Liver (tissue), 9 donors: ENCODE results near the gene TEK. TPM values are rescaled to one million over a fixed set of nuclear protein-coding genes. Genes with fewer than 3 reads are reported as not detected.

ENCODE experiments used
- DNase-seq: peaks from one replicate; pipeline ENCODE4 v3.0.0-alpha.2; 2017; ENCODE audit warnings: low spot score
- H3K27ac ChIP-seq, 2 donors: one replicate each; pipeline ENCODE4 v1.7.0; 2013; ENCODE audit warnings: inconsistent platforms in 2 of 2, low read length in 2 of 2, control low read depth in 1 of 2, low read depth in 1 of 2, mild to moderate bottlenecking in 1 of 2
- H3K27me3 ChIP-seq, 4 donors: one replicate each; pipeline versions ENCODE4 v1.6.1 to v1.7.0; 2013; ENCODE audit warnings: low read length in 3 of 4, inconsistent platforms in 1 of 4, mild to moderate bottlenecking in 1 of 4, moderate library complexity in 1 of 4; ENCODE audit not compliant: control insufficient read depth in 4 of 4, insufficient read depth in 4 of 4
- H3K36me3 ChIP-seq, 4 donors: one replicate each; pipeline versions ENCODE4 v1.6.1 to v1.7.0; 2013; ENCODE audit warnings: low read length in 3 of 4, mild to moderate bottlenecking in 3 of 4, low read depth in 1 of 4, moderate library complexity in 1 of 4; ENCODE audit not compliant: control insufficient read depth in 4 of 4, insufficient read depth in 3 of 4
- H3K4me1 ChIP-seq, 4 donors: one replicate each; pipeline versions ENCODE4 v1.6.1 to v1.7.0; 2013; ENCODE audit warnings: low read length in 3 of 4, mild to moderate bottlenecking in 3 of 4, moderate library complexity in 1 of 4; ENCODE audit not compliant: control insufficient read depth in 4 of 4, insufficient read depth in 4 of 4
- H3K4me3 ChIP-seq, 3 donors: one replicate each; pipeline versions ENCODE4 v1.6.1 to v1.7.0; 2013; ENCODE audit warnings: low read length in 3 of 3, control low read depth in 1 of 3, low read depth in 1 of 3, mild to moderate bottlenecking in 1 of 3
- H3K9ac ChIP-seq, 2 donors: one replicate each; pipeline ENCODE4 v1.7.0; 2013; ENCODE audit warnings: low read length in 2 of 2, mild to moderate bottlenecking in 2 of 2, moderate library complexity in 2 of 2, control low read depth in 1 of 2, low read depth in 1 of 2
- H3K9me3 ChIP-seq, 4 donors: one replicate each; pipeline versions ENCODE4 v1.6.1 to v1.7.0; 2013; ENCODE audit warnings: low read length in 3 of 4; ENCODE audit not compliant: control insufficient read depth in 4 of 4
- EGR1 ChIP-seq, 2 donors: IDR thresholded peaks; 2 replicates each; pipeline ENCODE4 v1.6.1; 2016 to 2018; ENCODE audit warnings: antibody characterized with exemption in 2 of 2, low read depth in 2 of 2
- FOXA1 ChIP-seq: IDR thresholded peaks from 2 replicates; pipeline ENCODE4 v1.6.1; 2016; ENCODE audit warnings: antibody characterized with exemption
- FOXA2 ChIP-seq: IDR thresholded peaks from 2 replicates; pipeline ENCODE4 v1.6.1; 2016; ENCODE audit warnings: antibody characterized with exemption
- GABPA ChIP-seq, 2 donors: IDR thresholded peaks in 1 of 2; conservative IDR thresholded peaks in 1 of 2; 2 replicates each; pipeline ENCODE4 v1.6.1; 2016; ENCODE audit warnings: antibody characterized with exemption in 2 of 2, mild to moderate bottlenecking in 1 of 2, moderate library complexity in 1 of 2
- HNF4A ChIP-seq, 2 donors: conservative IDR thresholded peaks; 2 replicates each; pipeline ENCODE4 v1.6.1; 2016; ENCODE audit warnings: antibody characterized with exemption in 2 of 2, mild to moderate bottlenecking in 2 of 2
- HNF4G ChIP-seq: IDR thresholded peaks from 2 replicates; pipeline ENCODE4 v1.6.1; 2016; ENCODE audit warnings: antibody characterized with exemption
- JUND ChIP-seq, 2 donors: IDR thresholded peaks; 2 replicates each; pipeline ENCODE4 v1.6.1; 2016; ENCODE audit warnings: antibody characterized with exemption in 2 of 2
- NR2F2 ChIP-seq: IDR thresholded peaks from 2 replicates; pipeline ENCODE4 v1.6.1; 2016; ENCODE audit warnings: antibody characterized with exemption
- RAD21 ChIP-seq, 2 donors: IDR thresholded peaks; 2 replicates each; pipeline ENCODE4 v1.6.1; 2016; ENCODE audit warnings: antibody characterized with exemption in 2 of 2, mild to moderate bottlenecking in 2 of 2
- RXRA ChIP-seq, 2 donors: IDR thresholded peaks; 2 replicates each; pipeline ENCODE4 v1.6.1; 2017 to 2018; ENCODE audit warnings: antibody characterized with exemption in 2 of 2, mild to moderate bottlenecking in 1 of 2
- SP1 ChIP-seq: IDR thresholded peaks from 2 replicates; pipeline ENCODE4 v1.6.1; 2018; ENCODE audit warnings: antibody characterized with exemption, mild to moderate bottlenecking
- TAF1 ChIP-seq: conservative IDR thresholded peaks from 2 replicates; pipeline ENCODE4 v1.6.1; 2016; ENCODE audit warnings: antibody characterized with exemption, mild to moderate bottlenecking
- WGBS: extraction: QIAGEN DNeasy Blood & Tissue Kit; methylation state at CpG from one replicate; pipeline ENCODE4 v1.1.7; 2013; 5-methylcytosine and 5-hydroxymethylcytosine counted together
- polyA plus RNA-seq, 2 donors: library from polyadenylated mRNA; stranded (reverse) in 1 of 2; unstranded in 1 of 2; fragments of 200-250 nt in 1 of 2; fragments of >200 nt in 1 of 2; fragmentation: Nextera tagmentation in 1 of 2; extraction: Ambion mirVana in 1 of 2; gene quantifications; one replicate each; pipeline versions ENCODE4 v1.2.1 to v1.2.3, GENCODE V29; 2013 to 2015
- total RNA-seq, 2 donors: library from RNA; depleted of rRNA; stranded (reverse); fragments of >200 nt; gene quantifications; one replicate each; pipeline ENCODE4 v1.2.3, GENCODE V29; 2014
- TF ChIP-seq, protein P1 (sequence below): IDR thresholded peaks from 2 replicates; pipeline ENCODE4 v1.6.1; 2016; ENCODE audit warnings: antibody characterized with exemption
- TF ChIP-seq, protein P2 (sequence below): fragments of 150-350 bp; IDR thresholded peaks from 2 replicates; pipeline ENCODE4 v1.5.1; 2017; ENCODE audit warnings: improper control_type of control experiment, low read depth, low read length; ENCODE audit not compliant: missing input control
- TF ChIP-seq, protein P3 (sequence below): IDR thresholded peaks from 2 replicates; pipeline ENCODE4 v1.6.1; 2016; ENCODE audit warnings: antibody characterized with exemption
- TF ChIP-seq, protein P4 (sequence below): IDR thresholded peaks from 2 replicates; pipeline ENCODE4 v1.6.1; 2016; ENCODE audit warnings: antibody characterized with exemption, mild to moderate bottlenecking
- TF ChIP-seq, protein P5 (sequence below): IDR thresholded peaks from 2 replicates; pipeline ENCODE4 v1.6.1; 2016; ENCODE audit warnings: antibody characterized with exemption
- donor health status: healthy.
- donor health status: healthy.
- donor health status: healthy.
- donor health status: healthy.
- donor health status: healthy.

Gene TEK
- total and polyA plus RNA-seq, 4 donors: 2.9 to 13.8 (median 8.4) TPM

DNA sequence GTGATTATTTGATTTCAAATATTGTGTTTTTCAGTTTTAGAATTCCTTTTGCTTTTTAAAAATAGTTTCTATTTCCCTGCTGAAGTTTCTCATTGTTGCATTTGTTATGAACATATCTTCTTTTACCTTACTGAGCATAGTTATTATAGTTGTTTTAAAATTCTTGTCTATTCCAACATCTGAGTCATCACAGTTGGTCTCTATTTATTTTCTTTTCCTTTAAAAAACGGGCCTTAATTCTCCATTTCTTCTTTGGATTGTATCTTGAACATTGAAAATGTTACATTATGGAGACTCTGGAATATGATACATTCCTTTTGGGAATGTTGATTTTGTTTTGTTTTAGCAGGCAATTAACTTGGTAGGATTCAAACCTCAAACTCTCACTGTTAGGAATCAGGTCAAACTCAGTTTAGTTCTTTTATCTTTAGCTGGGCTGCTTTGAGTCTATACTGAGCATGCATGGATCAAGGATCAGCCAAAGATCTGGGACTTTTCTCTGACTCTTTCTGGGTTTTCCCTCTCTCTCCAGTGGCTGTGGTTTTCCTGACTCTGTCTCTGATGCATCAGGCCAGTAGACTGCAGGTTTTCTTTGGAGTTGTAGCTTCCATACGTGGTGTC, 70.3 kb downstream of the TEK start:
- Histone ChIP-seq H3K36me3 (no peaks in the 10 kb centered on the region), H3K27ac (no peak overlapping the region), H3K4me1 (no peaks in the 10 kb centered on the region), H3K27me3 (peaks cover 0 to 2% (median 0%) of the 10 kb centered on the region in 4 donors), H3K4me3 (no peak overlapping the region), H3K9ac (no peak overlapping the region), H3K9me3 (peaks cover 0 to 3% (median 0%) of the 10 kb centered on the region in 4 donors)
- WGBS: 64% methylated on average over 2 of the region's 2 CpGs
- no peak for DNase-seq
- TF ChIP-seq, protein P1, sequence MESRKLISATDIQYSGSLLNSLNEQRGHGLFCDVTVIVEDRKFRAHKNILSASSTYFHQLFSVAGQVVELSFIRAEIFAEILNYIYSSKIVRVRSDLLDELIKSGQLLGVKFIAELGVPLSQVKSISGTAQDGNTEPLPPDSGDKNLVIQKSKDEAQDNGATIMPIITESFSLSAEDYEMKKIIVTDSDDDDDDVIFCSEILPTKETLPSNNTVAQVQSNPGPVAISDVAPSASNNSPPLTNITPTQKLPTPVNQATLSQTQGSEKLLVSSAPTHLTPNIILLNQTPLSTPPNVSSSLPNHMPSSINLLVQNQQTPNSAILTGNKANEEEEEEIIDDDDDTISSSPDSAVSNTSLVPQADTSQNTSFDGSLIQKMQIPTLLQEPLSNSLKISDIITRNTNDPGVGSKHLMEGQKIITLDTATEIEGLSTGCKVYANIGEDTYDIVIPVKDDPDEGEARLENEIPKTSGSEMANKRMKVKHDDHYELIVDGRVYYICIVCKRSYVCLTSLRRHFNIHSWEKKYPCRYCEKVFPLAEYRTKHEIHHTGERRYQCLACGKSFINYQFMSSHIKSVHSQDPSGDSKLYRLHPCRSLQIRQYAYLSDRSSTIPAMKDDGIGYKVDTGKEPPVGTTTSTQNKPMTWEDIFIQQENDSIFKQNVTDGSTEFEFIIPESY: no peak
- TF ChIP-seq RAD21 (IDR thresholded peaks at IDR 0.05) (no peak), JUND (IDR thresholded peaks at IDR 0.05) (no peak), GABPA (IDR thresholded peaks at IDR 0.05 in 1 of 2, conservative IDR thresholded peaks at IDR 0.05 in 1 of 2) (no peak), NR2F2 (no peak), RXRA (IDR thresholded peaks at IDR 0.05) (no peak), HNF4A (conservative IDR thresholded peaks at IDR 0.05) (no peak), FOXA2 (no peak), HNF4G (no peak), TAF1 (no peak), EGR1 (IDR thresholded peaks at IDR 0.05; ENCODE audit: low read depth in 2 of 2) (no peak), FOXA1 (no peak), SP1 (no peak)
- TF ChIP-seq, protein P2, sequence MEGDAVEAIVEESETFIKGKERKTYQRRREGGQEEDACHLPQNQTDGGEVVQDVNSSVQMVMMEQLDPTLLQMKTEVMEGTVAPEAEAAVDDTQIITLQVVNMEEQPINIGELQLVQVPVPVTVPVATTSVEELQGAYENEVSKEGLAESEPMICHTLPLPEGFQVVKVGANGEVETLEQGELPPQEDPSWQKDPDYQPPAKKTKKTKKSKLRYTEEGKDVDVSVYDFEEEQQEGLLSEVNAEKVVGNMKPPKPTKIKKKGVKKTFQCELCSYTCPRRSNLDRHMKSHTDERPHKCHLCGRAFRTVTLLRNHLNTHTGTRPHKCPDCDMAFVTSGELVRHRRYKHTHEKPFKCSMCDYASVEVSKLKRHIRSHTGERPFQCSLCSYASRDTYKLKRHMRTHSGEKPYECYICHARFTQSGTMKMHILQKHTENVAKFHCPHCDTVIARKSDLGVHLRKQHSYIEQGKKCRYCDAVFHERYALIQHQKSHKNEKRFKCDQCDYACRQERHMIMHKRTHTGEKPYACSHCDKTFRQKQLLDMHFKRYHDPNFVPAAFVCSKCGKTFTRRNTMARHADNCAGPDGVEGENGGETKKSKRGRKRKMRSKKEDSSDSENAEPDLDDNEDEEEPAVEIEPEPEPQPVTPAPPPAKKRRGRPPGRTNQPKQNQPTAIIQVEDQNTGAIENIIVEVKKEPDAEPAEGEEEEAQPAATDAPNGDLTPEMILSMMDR: no peak
- TF ChIP-seq, protein P3, sequence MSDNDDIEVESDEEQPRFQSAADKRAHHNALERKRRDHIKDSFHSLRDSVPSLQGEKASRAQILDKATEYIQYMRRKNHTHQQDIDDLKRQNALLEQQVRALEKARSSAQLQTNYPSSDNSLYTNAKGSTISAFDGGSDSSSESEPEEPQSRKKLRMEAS: no peak
- TF ChIP-seq, protein P4, sequence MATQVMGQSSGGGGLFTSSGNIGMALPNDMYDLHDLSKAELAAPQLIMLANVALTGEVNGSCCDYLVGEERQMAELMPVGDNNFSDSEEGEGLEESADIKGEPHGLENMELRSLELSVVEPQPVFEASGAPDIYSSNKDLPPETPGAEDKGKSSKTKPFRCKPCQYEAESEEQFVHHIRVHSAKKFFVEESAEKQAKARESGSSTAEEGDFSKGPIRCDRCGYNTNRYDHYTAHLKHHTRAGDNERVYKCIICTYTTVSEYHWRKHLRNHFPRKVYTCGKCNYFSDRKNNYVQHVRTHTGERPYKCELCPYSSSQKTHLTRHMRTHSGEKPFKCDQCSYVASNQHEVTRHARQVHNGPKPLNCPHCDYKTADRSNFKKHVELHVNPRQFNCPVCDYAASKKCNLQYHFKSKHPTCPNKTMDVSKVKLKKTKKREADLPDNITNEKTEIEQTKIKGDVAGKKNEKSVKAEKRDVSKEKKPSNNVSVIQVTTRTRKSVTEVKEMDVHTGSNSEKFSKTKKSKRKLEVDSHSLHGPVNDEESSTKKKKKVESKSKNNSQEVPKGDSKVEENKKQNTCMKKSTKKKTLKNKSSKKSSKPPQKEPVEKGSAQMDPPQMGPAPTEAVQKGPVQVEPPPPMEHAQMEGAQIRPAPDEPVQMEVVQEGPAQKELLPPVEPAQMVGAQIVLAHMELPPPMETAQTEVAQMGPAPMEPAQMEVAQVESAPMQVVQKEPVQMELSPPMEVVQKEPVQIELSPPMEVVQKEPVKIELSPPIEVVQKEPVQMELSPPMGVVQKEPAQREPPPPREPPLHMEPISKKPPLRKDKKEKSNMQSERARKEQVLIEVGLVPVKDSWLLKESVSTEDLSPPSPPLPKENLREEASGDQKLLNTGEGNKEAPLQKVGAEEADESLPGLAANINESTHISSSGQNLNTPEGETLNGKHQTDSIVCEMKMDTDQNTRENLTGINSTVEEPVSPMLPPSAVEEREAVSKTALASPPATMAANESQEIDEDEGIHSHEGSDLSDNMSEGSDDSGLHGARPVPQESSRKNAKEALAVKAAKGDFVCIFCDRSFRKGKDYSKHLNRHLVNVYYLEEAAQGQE: no peak
- TF ChIP-seq, protein P5, sequence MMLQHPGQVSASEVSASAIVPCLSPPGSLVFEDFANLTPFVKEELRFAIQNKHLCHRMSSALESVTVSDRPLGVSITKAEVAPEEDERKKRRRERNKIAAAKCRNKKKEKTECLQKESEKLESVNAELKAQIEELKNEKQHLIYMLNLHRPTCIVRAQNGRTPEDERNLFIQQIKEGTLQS: no peak
